H9 (cell line): ENCODE data around the gene BRD3OS. TPM values are rescaled to one million over a fixed set of nuclear protein-coding genes. Genes with fewer than 3 reads are reported as not detected.

Experiments
- DNase-seq: peaks from one replicate; pipeline ENCODE4 v3.0.0-alpha.2; 2017
- H2AFZ ChIP-seq: one replicate; pipeline ENCODE4 v1.6.1; 2013; ENCODE audit warnings: mild to moderate bottlenecking, low read length, control low read depth, moderate library complexity
- H2AK5ac ChIP-seq: 2 replicates; pipeline ENCODE4 v1.6.1; 2013; ENCODE audit warnings: low read length, control low read depth, mixed read lengths; ENCODE audit not compliant: insufficient read length
- H2BK120ac ChIP-seq: one replicate; pipeline ENCODE4 v1.6.1; 2013; ENCODE audit warnings: low read depth, mild to moderate bottlenecking, low read length, control low read depth, inconsistent platforms; ENCODE audit not compliant: poor library complexity, severe bottlenecking
- H2BK12ac ChIP-seq: 2 replicates; pipeline ENCODE4 v1.6.1; 2013; ENCODE audit warnings: low read length, control low read depth, mixed read lengths, low read depth; ENCODE audit not compliant: insufficient read length
- H2BK15ac ChIP-seq: 2 replicates; pipeline ENCODE4 v1.6.1; 2013; ENCODE audit warnings: low read depth, low read length, control low read depth
- H2BK20ac ChIP-seq: one replicate; pipeline ENCODE4 v1.6.1; 2013; ENCODE audit warnings: low read depth, mild to moderate bottlenecking, low read length, control low read depth, inconsistent platforms; ENCODE audit not compliant: poor library complexity, severe bottlenecking
- H2BK5ac ChIP-seq: 2 replicates; pipeline ENCODE4 v1.6.1; 2013; ENCODE audit warnings: low read length, control low read depth, mixed read lengths; ENCODE audit not compliant: insufficient read length
- H3K14ac ChIP-seq: 2 replicates; pipeline ENCODE4 v1.6.1; 2013; ENCODE audit warnings: low read length, control low read depth; ENCODE audit not compliant: insufficient read depth
- H3K18ac ChIP-seq: 2 replicates; pipeline ENCODE4 v1.6.1; 2013; ENCODE audit warnings: low read depth, mild to moderate bottlenecking, mixed read lengths, low read length, control low read depth; ENCODE audit not compliant: insufficient read length
- H3K23ac ChIP-seq: 2 replicates; pipeline ENCODE4 v1.6.1; 2013; ENCODE audit warnings: low read length, control low read depth, mixed read lengths, low read depth; ENCODE audit not compliant: insufficient read length
- H3K23me2 ChIP-seq: 2 replicates; pipeline ENCODE4 v1.6.1; 2013; ENCODE audit warnings: low read depth, mild to moderate bottlenecking, mixed read lengths, low read length, control low read depth; ENCODE audit not compliant: insufficient read length, poor library complexity, severe bottlenecking
- H3K27ac ChIP-seq: 2 replicates; pipeline ENCODE4 v1.5.1; 2013; ENCODE audit warnings: low read length, control low read depth, mixed read lengths, low read depth; ENCODE audit not compliant: insufficient read length
- H3K27me3 ChIP-seq: 2 replicates; pipeline ENCODE4 v1.6.1; 2013; ENCODE audit warnings: low read length, control low read depth, inconsistent platforms; ENCODE audit not compliant: insufficient read depth
- H3K4ac ChIP-seq: 2 replicates; pipeline ENCODE4 v1.6.1; 2013; ENCODE audit warnings: low read depth, mild to moderate bottlenecking, control low read depth, inconsistent platforms, low read length, moderate library complexity
- H3K4me1 ChIP-seq: 2 replicates; pipeline ENCODE4 v1.6.1; 2013; ENCODE audit warnings: low read length, control low read depth, inconsistent platforms; ENCODE audit not compliant: insufficient read depth
- H3K4me2 ChIP-seq: 2 replicates; pipeline ENCODE4 v1.6.1; 2013; ENCODE audit warnings: low read length, control low read depth, mixed read lengths; ENCODE audit not compliant: insufficient read length, insufficient read depth
- H3K56ac ChIP-seq: 2 replicates; pipeline ENCODE4 v1.6.1; 2013; ENCODE audit warnings: low read depth, mild to moderate bottlenecking, mixed read lengths, low read length, control low read depth; ENCODE audit not compliant: insufficient read length
- H3K79me1 ChIP-seq: 2 replicates; pipeline ENCODE4 v1.6.1; 2013; ENCODE audit warnings: low read depth, mild to moderate bottlenecking, moderate library complexity, low read length, control low read depth, inconsistent platforms; ENCODE audit not compliant: insufficient read depth, poor library complexity, severe bottlenecking
- H3K79me2 ChIP-seq: 2 replicates; pipeline ENCODE4 v1.6.1; 2013; ENCODE audit warnings: low read length, control low read depth, inconsistent platforms; ENCODE audit not compliant: insufficient read depth
- H3K9ac ChIP-seq: 2 replicates; pipeline ENCODE4 v1.6.1; 2013; ENCODE audit warnings: low read length, control low read depth, mixed read lengths; ENCODE audit not compliant: insufficient read length; ENCODE audit errors: extremely low read depth
- H3K9me3 ChIP-seq: one replicate; pipeline ENCODE4 v1.6.1; 2013; ENCODE audit warnings: low read depth, low read length, inconsistent platforms; ENCODE audit not compliant: control insufficient read depth
- H3T11ph ChIP-seq: one replicate; pipeline ENCODE4 v1.6.1; 2013; ENCODE audit warnings: mild to moderate bottlenecking, low read length, control low read depth, inconsistent platforms
- H4K20me1 ChIP-seq: one replicate; pipeline ENCODE4 v1.6.1; 2013; ENCODE audit not compliant: control insufficient read depth, insufficient read length, insufficient read depth
- H4K5ac ChIP-seq: 2 replicates; pipeline ENCODE4 v1.6.1; 2013; ENCODE audit warnings: low read depth, mild to moderate bottlenecking, mixed read lengths, low read length, control low read depth; ENCODE audit not compliant: insufficient read length
- H4K8ac ChIP-seq: replicated peaks from 2 replicates; pipeline ENCODE4 v1.6.1; 2013; ENCODE audit warnings: low read length, control low read depth, mixed read lengths, low read depth; ENCODE audit not compliant: insufficient read length
- H4K91ac ChIP-seq: 2 replicates; pipeline ENCODE4 v1.6.1; 2013; ENCODE audit warnings: low read depth, mild to moderate bottlenecking, moderate library complexity, mixed read lengths, low read length, control low read depth; ENCODE audit not compliant: insufficient read length
- H3K27ac Mint-ChIP-seq, 3 experiments: 2 replicates in 2 of 3; 3 replicates in 1 of 3; pipeline ENCODE4 v1.8.0; 2020 to 2021; ENCODE audit warnings: mixed read lengths in 3 of 3, mild to moderate bottlenecking in 1 of 3, moderate library complexity in 1 of 3
- H3K27me3 Mint-ChIP-seq: 2 replicates; pipeline ENCODE4 v1.8.0; 2021; ENCODE audit warnings: low read depth, mild to moderate bottlenecking, moderate library complexity, mixed read lengths
- H3K36me3 Mint-ChIP-seq, 3 experiments: 2 replicates in 2 of 3; 3 replicates in 1 of 3; pipeline ENCODE4 v1.8.0; 2020 to 2021; ENCODE audit warnings: low read depth in 3 of 3, mixed read lengths in 3 of 3; ENCODE audit not compliant: insufficient read depth in 1 of 3
- H3K4me1 Mint-ChIP-seq, 2 experiments: 2 replicates each; pipeline ENCODE4 v1.8.0; 2020; ENCODE audit warnings: mixed read lengths in 2 of 2
- H3K4me3 Mint-ChIP-seq, 2 experiments: 2 replicates in 1 of 2; 3 replicates in 1 of 2; pipeline ENCODE4 v1.8.0; 2020 to 2021; ENCODE audit warnings: mild to moderate bottlenecking in 2 of 2, mixed read lengths in 2 of 2, moderate library complexity in 1 of 2
- H3K9me3 Mint-ChIP-seq, 2 experiments: 2 replicates in 1 of 2; 3 replicates in 1 of 2; pipeline ENCODE4 v1.8.0; 2020; ENCODE audit warnings: mild to moderate bottlenecking in 2 of 2, mixed read lengths in 2 of 2, moderate library complexity in 1 of 2
- CTCF ChIP-seq: fragments of 200-600 bp; sonication (generic); conservative IDR thresholded peaks from 3 replicates; pipeline ENCODE4 v1.8.0; 2021; ENCODE audit warnings: antibody characterized with exemption, mild to moderate bottlenecking
- WGBS: extraction: QIAGEN DNeasy Blood & Tissue Kit; methylation state at CpG from one replicate; pipeline ENCODE4 v1.1.7; 2013; ENCODE audit warnings: missing lambda C conversion rate, low lambda C conversion rate, mixed read lengths; ENCODE audit not compliant: insufficient read length; ENCODE audit errors: extremely low coverage; 5-methylcytosine and 5-hydroxymethylcytosine counted together
- total RNA-seq: library from RNA; stranded (reverse); gene quantifications from 2 replicates; pipeline ENCODE4 v1.2.1, GENCODE V29; 2021

Gene BRD3OS
- total RNA-seq, 1 experiment from 2014 or later, result 16.4 TPM

GRCh38 chr9:133976191-133976861 is 49.0 kb upstream of the BRD3OS start:
- Histone ChIP-seq H2BK20ac (no peak overlapping the region), H4K20me1 (no peaks in the 10 kb centered on the region), H3K79me2 (peaks cover 35% of the 10 kb centered on the region; the same call in 1 of the 2 replicates), H4K8ac (no peak overlapping the region), H2BK120ac (no peak overlapping the region), H3K9ac (no peak overlapping the region), H3K23ac (no peak overlapping the region), H3K4me2 (no peak overlapping the region), H2AFZ (no peak overlapping the region), H3K79me1 (no peaks in the 10 kb centered on the region), H3K4me1 (no peaks in the 10 kb centered on the region; the same call in 1 of the 2 replicates), H2BK5ac (no peak overlapping the region), H3T11ph (no peak overlapping the region), H3K23me2 (no peaks in the 10 kb centered on the region), H4K5ac (no peak overlapping the region), H3K27ac (no peak overlapping the region), H3K4ac (no peak overlapping the region), H2BK12ac (no peak overlapping the region), H2AK5ac (no peak overlapping the region), H2BK15ac (no peak overlapping the region), H3K14ac (no peak overlapping the region), H3K18ac (no peak overlapping the region), H3K56ac (no peak overlapping the region), H3K27me3 (no peaks in the 10 kb centered on the region), H4K91ac (no peak overlapping the region), H3K9me3 (no peaks in the 10 kb centered on the region)
- DNase-seq, result no peak
- Mint-ChIP-seq H3K4me1 (peaks cover 52 to 58% of the 10 kb centered on the region in 2 experiments), H3K4me3 (no peak overlapping the region), H3K27ac (no peak overlapping the region; a peak in 1 of 7 replicates), H3K27me3 (no peaks in the 10 kb centered on the region), H3K9me3 (no peaks in the 10 kb centered on the region; a peak in 1 of 5 replicates), H3K36me3 (no peaks in the 10 kb centered on the region; a peak in 3 of 7 replicates)
- WGBS, result no CpG with 5 or more reads among the region's 17 CpGs
- no peak for TF ChIP-seq CTCF
